Fibroblast of upper back skin (primary cell): ENCODE results near the gene NYAP2.

Experiments used
- DNase-seq: peaks from one replicate; pipeline ENCODE4 v3.0.0-alpha.2; 2013

Gene NYAP2

GRCh38 chr2:225429717-225430116 lies 30.2 kb downstream of the NYAP2 start:
- peak; percentile 3 for DNase-seq

GRCh38 chr2:225431105-225431863 lies 31.8 kb downstream of the NYAP2 start:
- DNase-seq: peak; percentile 1

GRCh38 chr2:225434014-225434413 lies 34.5 kb downstream of the NYAP2 start:
- no peak for DNase-seq

GRCh38 chr2:225437319-225437718 lies 37.8 kb downstream of the NYAP2 start:
- no peak for DNase-seq

- DNase-seq: no peak
Observed at GRCh38 chr2:225438248-225438647, 38.7 kb downstream of the NYAP2 start.

- no peak for DNase-seq
Observed at GRCh38 chr2:225452677-225453076, 53.2 kb downstream of the NYAP2 start.

- no peak for DNase-seq
Observed at GRCh38 chr2:225454412-225454811, 54.9 kb downstream of the NYAP2 start.

- no peak for DNase-seq
Observed at GRCh38 chr2:225456619-225457260, 57.2 kb downstream of the NYAP2 start.

- no peak for DNase-seq
Observed at GRCh38 chr2:225457482-225457881, 58.0 kb downstream of the NYAP2 start.

- DNase-seq: no peak
Observed at GRCh38 chr2:225458431-225459117, 59.1 kb downstream of the NYAP2 start.

- DNase-seq: no peak
Observed at GRCh38 chr2:225462417-225462816, 62.9 kb downstream of the NYAP2 start.

- DNase-seq: peak; percentile 50
Observed at GRCh38 chr2:225462945-225463344, 63.4 kb downstream of the NYAP2 start.

- no peak for DNase-seq
Observed at GRCh38 chr2:225463449-225463848, 63.9 kb downstream of the NYAP2 start.

GRCh38 chr2:225464346-225465025 lies 65.0 kb downstream of the NYAP2 start:
- DNase-seq: no peak

GRCh38 chr2:225465827-225466226 lies 66.3 kb downstream of the NYAP2 start:
- DNase-seq: no peak

GRCh38 chr2:225466891-225467604 lies 67.5 kb downstream of the NYAP2 start:
- DNase-seq: no peak

GRCh38 chr2:225468131-225468530 lies 68.6 kb downstream of the NYAP2 start:
- DNase-seq: peak; percentile 5

- DNase-seq: no peak
Observed at GRCh38 chr2:225471039-225471438, 71.5 kb downstream of the NYAP2 start.

- DNase-seq: no peak
Observed at GRCh38 chr2:225471482-225471881, 72.0 kb downstream of the NYAP2 start.

- no peak for DNase-seq
Observed at GRCh38 chr2:225472161-225472560, 72.7 kb downstream of the NYAP2 start.

- no peak for DNase-seq
Observed at GRCh38 chr2:225479386-225479785, 79.9 kb downstream of the NYAP2 start.

- DNase-seq: no peak
Observed at GRCh38 chr2:225484751-225485150, 85.2 kb downstream of the NYAP2 start.

GRCh38 chr2:225486236-225486635 lies 86.7 kb downstream of the NYAP2 start:
- DNase-seq: no peak
